WTC11 (cell line): Measurements from ENCODE around the gene XPR1.

Source experiments
- CTCF ChIP-seq: fragments of 200-600 bp; IDR thresholded peaks from 2 replicates; pipeline ENCODE4 v1.8.0; 2022; ENCODE audit warnings: antibody characterized with exemption
- USF2 ChIP-seq: sonication (generic); formaldehyde crosslinking; IDR thresholded peaks from 2 replicates; pipeline ENCODE4 v1.8.1; 2023; ENCODE audit warnings: mild to moderate bottlenecking, missing genetic modification reagents, moderate library complexity
- ZNF263 ChIP-seq: sonication (generic); formaldehyde crosslinking; IDR thresholded peaks from 2 replicates; pipeline ENCODE4 v1.8.1; 2022; ENCODE audit warnings: low read depth, mild to moderate bottlenecking, moderate library complexity, missing genetic modification reagents

GRCh38 chr1:180841415-180841814 is 209.6 kb downstream of the XPR1 start:
- TF ChIP-seq USF2 (no peak), ZNF263 (no peak), CTCF (no peak)
